Measurements from ENCODE around the gene FBN2.

The FBN2 gene

GRCh38 chr5:128384068-128384467 lies 154.0 kb downstream of the FBN2 start:
- WGBS, 2 experiments, result 94 to 100% methylated on average over 1 of the region's 2 CpGs
- Histone ChIP-seq H3K27ac (ENCODE audit: insufficient read depth, low read depth, low read length, poor library complexity, severe bottlenecking) (no peak overlapping the region), H3K27me3 (ENCODE audit: control insufficient read depth, insufficient read depth, low read length, poor library complexity, severe bottlenecking) (no peaks in the 10 kb centered on the region), H3K4me3 (ENCODE audit: insufficient read depth, low read depth, low read length) (no peak overlapping the region), H3K9me3 (ENCODE audit: control insufficient read depth, low read length) (no peaks in the 10 kb centered on the region), H3K36me3 (ENCODE audit: control insufficient read depth, insufficient read depth, low read length) (no peaks in the 10 kb centered on the region), H3K4me1 (ENCODE audit: control insufficient read depth, insufficient read depth, low read length) (no peaks in the 10 kb centered on the region)

- 89 to 92% methylated on average over 3 of the region's 3 CpGs for WGBS, 2 experiments
- peaks cover 4% of the 10 kb centered on the region for H3K36me3 ChIP-seq (ENCODE audit: control insufficient read depth, insufficient read depth, low read length)
- H3K4me3 ChIP-seq (ENCODE audit: insufficient read depth, low read depth, low read length), result no peak overlapping the region
- H3K27me3 ChIP-seq (ENCODE audit: control insufficient read depth, insufficient read depth, low read length, poor library complexity, severe bottlenecking), result no peaks in the 10 kb centered on the region
- H3K4me1 ChIP-seq (ENCODE audit: control insufficient read depth, insufficient read depth, low read length), result no peaks in the 10 kb centered on the region
- H3K27ac ChIP-seq (ENCODE audit: insufficient read depth, low read depth, low read length, poor library complexity, severe bottlenecking), result peak overlapping the region; percentile 39
- no peaks in the 10 kb centered on the region for H3K9me3 ChIP-seq (ENCODE audit: control insufficient read depth, low read length)
These were observed 157.7 kb downstream of the FBN2 start for GRCh38 chr5:128380337-128380736.

DNA sequence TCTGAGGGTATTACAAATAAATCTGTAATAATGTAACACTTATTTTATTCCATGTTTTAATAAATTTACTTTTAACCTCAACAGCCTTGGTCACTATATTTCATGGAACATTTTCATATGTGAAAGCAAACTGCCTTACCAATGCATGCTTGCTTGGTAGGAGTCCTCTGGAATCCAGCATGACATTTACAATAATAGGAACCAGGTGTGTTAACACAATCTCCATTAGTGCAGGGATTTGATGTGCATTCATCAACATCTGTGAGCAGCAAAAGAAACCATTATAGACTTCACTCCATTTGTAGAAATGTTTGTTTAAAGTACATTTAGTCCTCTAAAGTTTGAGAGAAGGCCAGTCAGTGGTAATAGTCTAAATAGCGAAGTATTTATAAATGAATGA lies 159.4 kb downstream of the FBN2 start:
- Histone ChIP-seq H3K27me3 (ENCODE audit: control insufficient read depth, insufficient read depth, low read length, poor library complexity, severe bottlenecking) (no peaks in the 10 kb centered on the region), H3K9me3 (ENCODE audit: control insufficient read depth, low read length) (no peaks in the 10 kb centered on the region), H3K27ac (ENCODE audit: insufficient read depth, low read depth, low read length, poor library complexity, severe bottlenecking) (no peak overlapping the region), H3K4me3 (ENCODE audit: insufficient read depth, low read depth, low read length) (no peak overlapping the region), H3K4me1 (ENCODE audit: control insufficient read depth, insufficient read depth, low read length) (no peaks in the 10 kb centered on the region), H3K36me3 (ENCODE audit: control insufficient read depth, insufficient read depth, low read length) (peaks cover 4% of the 10 kb centered on the region)
- WGBS, 2 experiments, result 100% methylated on average over 1 of the region's 1 CpG; no CpG with 5 or more reads in 1 of the 2 experiments

GRCh38 chr5:128378196-128378595 lies 159.8 kb downstream of the FBN2 start:
- H3K4me1 ChIP-seq (ENCODE audit: control insufficient read depth, insufficient read depth, low read length), result no peaks in the 10 kb centered on the region
- H3K36me3 ChIP-seq (ENCODE audit: control insufficient read depth, insufficient read depth, low read length), result peaks cover 4% of the 10 kb centered on the region
- H3K4me3 ChIP-seq (ENCODE audit: insufficient read depth, low read depth, low read length), result no peak overlapping the region
- WGBS, 2 experiments, result 89 to 93% methylated on average over 2 of the region's 2 CpGs
- H3K27ac ChIP-seq (ENCODE audit: insufficient read depth, low read depth, low read length, poor library complexity, severe bottlenecking), result no peak overlapping the region
- no peaks in the 10 kb centered on the region for H3K9me3 ChIP-seq (ENCODE audit: control insufficient read depth, low read length)
- no peaks in the 10 kb centered on the region for H3K27me3 ChIP-seq (ENCODE audit: control insufficient read depth, insufficient read depth, low read length, poor library complexity, severe bottlenecking)

DNA sequence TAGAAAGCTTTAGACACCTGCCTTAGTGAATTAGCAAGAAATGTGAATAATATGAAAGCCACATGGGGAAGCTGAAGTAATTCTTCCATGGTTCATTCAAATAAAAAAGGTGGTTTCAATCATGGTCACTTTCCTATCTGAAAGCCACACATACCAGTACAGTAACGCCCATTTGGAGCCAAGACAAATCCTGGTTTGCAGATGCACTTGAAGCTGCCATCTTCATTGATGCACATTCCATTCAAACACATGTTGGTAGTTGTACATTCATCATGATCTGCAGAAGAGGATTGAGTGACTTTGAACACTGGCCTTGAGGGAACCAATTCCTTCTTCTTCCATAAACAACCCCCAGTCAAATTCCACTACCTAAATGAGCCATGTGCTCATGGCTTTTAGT lies 161.5 kb downstream of the FBN2 start:
- Histone ChIP-seq H3K4me3 (ENCODE audit: insufficient read depth, low read depth, low read length) (no peak overlapping the region), H3K27ac (ENCODE audit: insufficient read depth, low read depth, low read length, poor library complexity, severe bottlenecking) (no peak overlapping the region), H3K9me3 (ENCODE audit: control insufficient read depth, low read length) (no peaks in the 10 kb centered on the region), H3K4me1 (ENCODE audit: control insufficient read depth, insufficient read depth, low read length) (no peaks in the 10 kb centered on the region), H3K27me3 (ENCODE audit: control insufficient read depth, insufficient read depth, low read length, poor library complexity, severe bottlenecking) (no peaks in the 10 kb centered on the region), H3K36me3 (ENCODE audit: control insufficient read depth, insufficient read depth, low read length) (peaks cover 4% of the 10 kb centered on the region)
- WGBS, 2 experiments, result 96 to 100% methylated on average over 1 of the region's 1 CpG

DNA sequence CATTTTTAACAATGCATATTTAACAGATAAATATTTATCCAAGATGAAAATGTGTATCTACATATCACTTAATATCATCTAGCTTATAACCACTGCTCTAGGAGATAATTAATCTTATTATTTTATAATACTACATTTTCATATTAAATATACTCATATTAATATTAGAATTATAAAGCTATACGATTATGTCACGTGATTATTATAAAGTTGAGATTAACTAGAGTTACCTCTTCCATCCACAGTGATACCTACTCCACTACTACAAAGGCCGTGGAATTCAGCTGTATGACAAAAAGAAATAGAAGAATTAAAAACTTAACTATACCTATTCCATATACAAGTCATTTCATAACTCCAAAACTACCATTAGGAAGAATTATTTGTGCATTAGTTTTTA lies 171.9 kb downstream of the FBN2 start:
- Histone ChIP-seq H3K36me3 (ENCODE audit: control insufficient read depth, insufficient read depth, low read length) (no peaks in the 10 kb centered on the region), H3K4me1 (ENCODE audit: control insufficient read depth, insufficient read depth, low read length) (no peaks in the 10 kb centered on the region), H3K27me3 (ENCODE audit: control insufficient read depth, insufficient read depth, low read length, poor library complexity, severe bottlenecking) (no peaks in the 10 kb centered on the region), H3K4me3 (ENCODE audit: insufficient read depth, low read depth, low read length) (no peak overlapping the region), H3K9me3 (ENCODE audit: control insufficient read depth, low read length) (no peaks in the 10 kb centered on the region), H3K27ac (ENCODE audit: insufficient read depth, low read depth, low read length, poor library complexity, severe bottlenecking) (no peak overlapping the region)
- WGBS, 2 experiments, result 100% methylated on average over 2 of the region's 3 CpGs; no CpG with 5 or more reads in 1 of the 2 experiments

DNA sequence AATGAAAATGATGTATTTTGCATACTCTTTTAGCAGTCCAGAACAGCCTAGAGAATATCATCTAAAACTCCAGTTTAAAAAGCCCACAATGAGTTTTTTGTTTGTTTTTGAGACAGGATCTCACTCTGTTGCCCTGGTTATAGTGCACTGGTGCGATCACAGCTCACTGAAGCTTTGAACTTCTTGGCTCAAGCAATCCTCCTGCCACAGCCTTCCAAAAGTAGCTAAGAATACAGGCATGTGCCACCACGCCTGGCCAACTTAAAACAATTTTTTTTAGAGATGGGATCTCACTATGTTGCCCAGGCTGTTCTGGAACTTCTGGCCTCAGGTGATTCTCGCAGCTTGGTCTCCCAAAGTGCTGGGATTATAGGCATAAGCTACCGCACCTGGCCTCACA lies 175.7 kb downstream of the FBN2 start:
- Histone ChIP-seq H3K27ac (ENCODE audit: insufficient read depth, low read depth, low read length, poor library complexity, severe bottlenecking) (no peak overlapping the region), H3K36me3 (ENCODE audit: control insufficient read depth, insufficient read depth, low read length) (no peaks in the 10 kb centered on the region), H3K4me3 (ENCODE audit: insufficient read depth, low read depth, low read length) (no peak overlapping the region), H3K4me1 (ENCODE audit: control insufficient read depth, insufficient read depth, low read length) (peaks cover 15% of the 10 kb centered on the region), H3K9me3 (ENCODE audit: control insufficient read depth, low read length) (no peaks in the 10 kb centered on the region), H3K27me3 (ENCODE audit: control insufficient read depth, insufficient read depth, low read length, poor library complexity, severe bottlenecking) (no peaks in the 10 kb centered on the region)
- 79 to 80% methylated on average over 3 to 4 of the region's 4 CpGs for WGBS, 2 experiments

- no peaks in the 10 kb centered on the region for H3K36me3 ChIP-seq (ENCODE audit: control insufficient read depth, insufficient read depth, low read length)
- H3K27ac ChIP-seq (ENCODE audit: insufficient read depth, low read depth, low read length, poor library complexity, severe bottlenecking), result no peak overlapping the region
- no CpG with 5 or more reads among the region's 1 CpG for WGBS, 2 experiments
- H3K4me3 ChIP-seq (ENCODE audit: insufficient read depth, low read depth, low read length), result no peak overlapping the region
- H3K9me3 ChIP-seq (ENCODE audit: control insufficient read depth, low read length), result no peaks in the 10 kb centered on the region
- no peaks in the 10 kb centered on the region for H3K27me3 ChIP-seq (ENCODE audit: control insufficient read depth, insufficient read depth, low read length, poor library complexity, severe bottlenecking)
- peaks cover 15% of the 10 kb centered on the region for H3K4me1 ChIP-seq (ENCODE audit: control insufficient read depth, insufficient read depth, low read length)
These were observed 179.2 kb downstream of the FBN2 start for GRCh38 chr5:128358826-128359225.

DNA sequence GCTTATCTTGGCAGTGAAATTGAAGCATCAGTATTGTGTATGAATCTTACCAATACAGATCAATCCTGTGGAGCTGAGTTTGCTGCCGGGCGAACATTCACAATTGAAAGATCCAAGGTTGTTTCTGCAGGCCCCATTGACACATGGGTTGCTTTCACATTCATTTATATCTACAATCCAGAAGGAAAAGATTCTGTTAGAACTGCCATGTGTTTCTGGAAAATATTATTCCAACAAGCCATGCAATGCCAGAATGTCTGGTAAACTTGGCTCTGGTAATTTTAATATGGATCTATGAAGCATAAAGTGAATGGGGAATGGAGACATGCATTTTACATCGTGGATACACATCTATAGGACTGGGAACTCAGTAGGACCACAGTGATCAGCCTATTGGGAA lies 180.8 kb downstream of the FBN2 start:
- Histone ChIP-seq H3K27me3 (ENCODE audit: control insufficient read depth, insufficient read depth, low read length, poor library complexity, severe bottlenecking) (no peaks in the 10 kb centered on the region), H3K4me3 (ENCODE audit: insufficient read depth, low read depth, low read length) (no peak overlapping the region), H3K36me3 (ENCODE audit: control insufficient read depth, insufficient read depth, low read length) (no peaks in the 10 kb centered on the region), H3K27ac (ENCODE audit: insufficient read depth, low read depth, low read length, poor library complexity, severe bottlenecking) (no peak overlapping the region), H3K4me1 (ENCODE audit: control insufficient read depth, insufficient read depth, low read length) (peaks cover 15% of the 10 kb centered on the region), H3K9me3 (ENCODE audit: control insufficient read depth, low read length) (no peaks in the 10 kb centered on the region)
- 96 to 97% methylated on average over 3 of the region's 3 CpGs for WGBS, 2 experiments

DNA sequence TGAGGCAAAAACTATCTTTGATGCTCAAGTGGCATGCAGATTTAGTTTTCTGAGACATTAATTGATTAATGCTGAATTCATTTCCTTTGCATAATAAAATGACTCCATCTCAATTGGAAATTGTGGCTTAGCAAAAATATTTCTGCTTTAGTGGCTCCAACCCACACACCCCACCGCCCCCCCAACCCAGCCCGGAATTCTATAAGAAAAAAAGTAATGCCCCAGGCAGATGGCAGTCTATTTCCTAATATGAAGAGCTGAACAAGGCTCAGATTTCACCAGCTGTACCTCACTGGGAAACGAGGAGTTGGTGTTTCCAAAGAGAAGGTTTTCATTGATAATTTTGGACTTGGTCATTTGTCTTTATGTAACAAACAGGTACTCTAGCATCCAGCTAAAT lies 182.1 kb downstream of the FBN2 start:
- Histone ChIP-seq H3K4me3 (ENCODE audit: insufficient read depth, low read depth, low read length) (no peak overlapping the region), H3K9me3 (ENCODE audit: control insufficient read depth, low read length) (no peaks in the 10 kb centered on the region), H3K36me3 (ENCODE audit: control insufficient read depth, insufficient read depth, low read length) (no peaks in the 10 kb centered on the region), H3K4me1 (ENCODE audit: control insufficient read depth, insufficient read depth, low read length) (peaks cover 14% of the 10 kb centered on the region), H3K27me3 (ENCODE audit: control insufficient read depth, insufficient read depth, low read length, poor library complexity, severe bottlenecking) (no peaks in the 10 kb centered on the region), H3K27ac (ENCODE audit: insufficient read depth, low read depth, low read length, poor library complexity, severe bottlenecking) (no peak overlapping the region)
- 92 to 100% methylated on average over 3 of the region's 3 CpGs for WGBS, 2 experiments

GRCh38 chr5:128353441-128354107 lies 184.5 kb downstream of the FBN2 start:
- peaks cover 4% of the 10 kb centered on the region for H3K36me3 ChIP-seq (ENCODE audit: control insufficient read depth, insufficient read depth, low read length)
- no peaks in the 10 kb centered on the region for H3K9me3 ChIP-seq (ENCODE audit: control insufficient read depth, low read length)
- no peaks in the 10 kb centered on the region for H3K27me3 ChIP-seq (ENCODE audit: control insufficient read depth, insufficient read depth, low read length, poor library complexity, severe bottlenecking)
- no peaks in the 10 kb centered on the region for H3K4me1 ChIP-seq (ENCODE audit: control insufficient read depth, insufficient read depth, low read length)
- 80 to 81% methylated on average over 2 to 3 of the region's 3 CpGs for WGBS, 2 experiments
- H3K4me3 ChIP-seq (ENCODE audit: insufficient read depth, low read depth, low read length), result no peak overlapping the region
- H3K27ac ChIP-seq (ENCODE audit: insufficient read depth, low read depth, low read length, poor library complexity, severe bottlenecking), result no peak overlapping the region

All from ectodermal cell (in vitro differentiated cells).